G401 (cell line): ENCODE measurements around the gene PGS1. TPM values are rescaled to one million over a fixed set of nuclear protein-coding genes. Genes with fewer than 3 reads are reported as not detected.

Source experiments
- DNase-seq: peaks from one replicate; pipeline ENCODE4 v3.0.0-alpha.2; 2015; ENCODE audit warnings: low spot score
- in situ Hi-C: cut with HindIII; loops from 2 replicates; pipeline ENCODE4 v1.10.0; 2016; ENCODE audit warnings: low sequenced_read_pairs, mixed read lengths
- total RNA-seq: library from RNA; depleted of rRNA; stranded (reverse); fragments of >200 nt; shearing (Covaris generic); gene quantifications from 2 replicates; pipeline ENCODE4 v1.2.3, GENCODE V29; 2014

PGS1 gene
- total RNA-seq, 1 experiment from 2014 or later = 43.0 TPM

GRCh38 chr17:78399028-78399692 is 20.7 kb downstream of the PGS1 start:
- DNase-seq = no peak
- in situ Hi-C loops = no loop called here

- no peak for DNase-seq
- in situ Hi-C loops = no loop called here
Measured at GRCh38 chr17:78399693-78400144, 21.3 kb downstream of the PGS1 start.

DNA sequence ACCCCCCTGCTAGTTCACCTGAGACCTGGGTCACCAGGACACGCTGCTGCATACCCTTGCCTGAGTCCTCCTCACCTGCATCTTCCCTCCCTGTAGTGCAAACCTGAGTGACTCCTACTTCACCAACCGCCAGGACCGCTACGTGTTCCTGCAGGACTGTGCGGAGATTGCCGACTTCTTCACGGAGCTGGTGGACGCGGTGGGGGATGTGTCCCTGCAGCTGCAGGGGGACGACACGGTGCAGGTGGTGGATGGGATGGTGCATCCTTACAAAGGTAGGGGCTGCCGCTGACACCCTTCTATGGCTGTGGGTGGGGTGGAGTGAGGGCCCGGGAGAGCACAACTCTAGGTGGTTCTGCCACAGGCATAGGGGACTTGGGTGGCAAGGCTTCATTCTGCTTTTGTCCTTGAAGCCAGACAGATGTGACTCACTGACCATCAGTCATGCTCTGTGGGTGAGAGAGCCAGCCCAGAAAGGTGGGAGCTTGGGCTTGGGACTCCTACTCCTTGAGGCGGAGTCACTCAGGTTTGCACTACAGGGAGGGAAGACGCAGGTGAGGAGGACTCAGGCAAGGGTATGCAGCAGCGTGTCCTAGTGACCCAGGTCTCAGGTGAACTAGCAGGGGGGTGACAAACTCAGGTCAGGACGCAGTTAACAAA is 22.3 kb downstream of the PGS1 start:
- no peak for DNase-seq
- in situ Hi-C loops = no loop called here

DNA sequence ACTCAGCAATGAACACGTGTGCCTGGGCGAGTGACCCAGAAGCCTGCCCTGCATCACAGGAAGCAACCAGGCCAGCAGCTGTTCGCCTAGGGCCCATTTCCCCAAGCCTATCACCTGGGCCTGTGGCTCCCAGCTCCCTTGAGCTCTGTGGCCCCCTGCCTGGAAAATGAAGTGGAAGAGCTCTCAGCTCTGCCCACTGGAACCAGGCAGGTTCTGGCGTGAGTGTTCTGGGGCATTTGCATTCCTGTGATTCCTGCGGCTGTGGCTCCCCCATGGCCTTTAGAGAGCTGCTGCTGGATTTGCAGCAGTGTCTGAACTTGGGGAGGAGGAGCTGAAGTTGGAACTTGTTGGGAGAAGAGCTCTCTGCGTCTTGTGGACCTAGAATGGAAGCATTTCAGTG is 22.8 kb downstream of the PGS1 start:
- no peak for DNase-seq
- in situ Hi-C loops = no loop called here

DNA sequence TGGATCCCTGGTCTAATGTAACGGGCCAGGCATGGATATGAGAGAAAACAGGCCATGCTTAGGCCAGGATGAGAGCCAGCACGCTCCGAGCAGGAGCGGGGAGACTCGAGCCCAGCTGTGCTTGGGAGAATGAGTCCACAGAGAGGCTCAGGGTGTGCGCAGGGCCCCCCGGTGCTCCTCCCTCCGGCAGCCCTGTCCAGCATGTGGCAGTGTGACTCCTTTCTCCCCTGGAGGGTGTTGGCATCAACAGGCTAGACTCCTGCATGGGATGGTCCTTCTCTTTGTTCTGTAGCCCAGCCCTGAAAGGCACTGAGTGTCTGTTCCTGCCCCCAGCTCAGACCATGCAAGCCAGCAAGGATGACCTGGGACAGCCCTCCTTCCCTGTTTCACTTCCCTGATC is 23.4 kb downstream of the PGS1 start:
- in situ Hi-C loops = no loop called here
- no peak for DNase-seq

- DNase-seq = no peak
Measured at GRCh38 chr17:78403822-78404221, 25.4 kb downstream of the PGS1 start.

DNA sequence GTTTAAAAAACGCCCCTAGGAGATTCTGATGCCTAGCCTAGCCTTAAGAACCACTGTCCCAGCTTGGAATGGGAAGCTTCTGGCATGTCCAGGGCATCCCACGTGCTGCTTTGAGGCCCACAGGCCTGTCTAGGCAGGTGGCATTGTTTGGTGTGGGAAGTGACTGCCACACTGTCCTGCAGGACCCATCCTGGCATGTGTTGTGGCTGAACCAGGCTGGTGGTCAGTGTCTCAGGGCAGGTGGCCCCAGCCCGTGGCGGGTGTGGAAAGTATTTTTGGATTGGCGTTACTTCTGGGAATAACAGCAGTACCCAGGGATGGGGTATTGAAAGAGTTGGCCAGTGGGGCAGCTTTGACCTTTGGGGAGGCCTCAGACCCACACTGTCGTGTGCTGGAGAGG is 27.9 kb downstream of the PGS1 start:
- in situ Hi-C loops = no loop called here
- no peak for DNase-seq

More at GRCh38 chr17:78403822-78404221, 25.4 kb downstream of the PGS1 start:
- in situ Hi-C loops = no loop called here

- in situ Hi-C loops = no loop called here
Measured at GRCh38 chr17:78406920-78407319, 28.5 kb downstream of the PGS1 start.

DNA sequence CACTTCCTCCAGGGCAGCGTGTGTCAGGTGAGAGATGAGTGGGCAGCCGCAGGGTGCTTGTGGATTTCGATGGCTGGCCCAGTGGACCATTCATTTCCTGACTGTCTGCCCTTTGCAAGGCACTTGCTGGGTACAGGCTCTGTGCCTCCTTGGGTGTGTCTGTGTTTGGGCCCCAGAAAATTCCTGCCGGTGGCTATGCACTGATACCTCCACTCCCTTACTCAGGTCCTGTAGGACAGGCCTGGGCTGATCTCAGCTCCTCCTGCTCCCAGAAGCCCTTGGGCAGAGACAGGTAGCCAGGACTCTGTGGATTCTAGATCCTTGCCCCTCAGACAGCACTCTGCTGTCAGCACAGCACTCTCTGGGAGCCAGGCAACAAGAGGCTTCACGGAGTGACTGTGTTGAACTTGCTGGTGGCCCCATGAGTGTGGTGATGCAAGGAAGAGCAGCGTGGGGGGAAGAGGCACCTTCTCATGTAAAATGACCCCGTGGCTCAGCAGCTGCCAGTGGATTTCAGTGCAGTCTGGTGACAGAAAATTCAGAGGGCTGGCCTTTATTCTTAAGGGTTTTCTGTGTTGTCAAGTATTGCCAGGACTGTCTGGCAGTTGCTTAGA is 29.0 kb downstream of the PGS1 start:
- DNase-seq = no peak
- in situ Hi-C loops = no loop called here

More at GRCh38 chr17:78406920-78407319, 28.5 kb downstream of the PGS1 start:
- no peak for DNase-seq

DNA sequence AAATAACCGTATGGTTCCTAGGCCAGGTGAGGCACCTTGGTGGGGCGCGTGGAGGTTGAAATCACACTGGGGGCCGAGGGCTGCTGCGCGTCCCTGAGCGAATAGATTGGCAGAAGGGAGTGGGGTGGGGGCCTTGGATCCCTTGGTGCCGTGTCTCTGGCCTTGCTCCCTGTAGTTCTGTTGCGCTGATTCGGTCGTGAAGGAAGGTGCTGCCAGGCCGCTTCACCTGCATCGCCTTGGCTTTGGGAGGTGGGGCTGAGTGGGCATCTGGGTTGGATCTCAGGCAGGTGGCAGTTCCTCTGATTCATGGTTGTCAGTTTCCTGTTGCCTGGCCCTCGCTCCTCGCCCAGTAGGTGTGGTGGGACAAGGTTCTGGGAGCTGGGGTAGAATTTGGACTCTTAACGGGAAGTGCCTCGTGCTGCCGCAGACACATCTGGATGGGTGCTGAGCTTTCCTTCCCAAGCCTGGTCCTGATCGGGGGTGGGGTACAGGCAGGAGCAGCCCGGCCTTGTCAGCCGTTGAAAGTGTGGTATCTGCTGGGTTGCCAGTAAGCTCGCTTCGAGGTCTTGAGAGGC is 30.1 kb downstream of the PGS1 start:
- in situ Hi-C loops = no loop called here
- DNase-seq = no peak

DNA sequence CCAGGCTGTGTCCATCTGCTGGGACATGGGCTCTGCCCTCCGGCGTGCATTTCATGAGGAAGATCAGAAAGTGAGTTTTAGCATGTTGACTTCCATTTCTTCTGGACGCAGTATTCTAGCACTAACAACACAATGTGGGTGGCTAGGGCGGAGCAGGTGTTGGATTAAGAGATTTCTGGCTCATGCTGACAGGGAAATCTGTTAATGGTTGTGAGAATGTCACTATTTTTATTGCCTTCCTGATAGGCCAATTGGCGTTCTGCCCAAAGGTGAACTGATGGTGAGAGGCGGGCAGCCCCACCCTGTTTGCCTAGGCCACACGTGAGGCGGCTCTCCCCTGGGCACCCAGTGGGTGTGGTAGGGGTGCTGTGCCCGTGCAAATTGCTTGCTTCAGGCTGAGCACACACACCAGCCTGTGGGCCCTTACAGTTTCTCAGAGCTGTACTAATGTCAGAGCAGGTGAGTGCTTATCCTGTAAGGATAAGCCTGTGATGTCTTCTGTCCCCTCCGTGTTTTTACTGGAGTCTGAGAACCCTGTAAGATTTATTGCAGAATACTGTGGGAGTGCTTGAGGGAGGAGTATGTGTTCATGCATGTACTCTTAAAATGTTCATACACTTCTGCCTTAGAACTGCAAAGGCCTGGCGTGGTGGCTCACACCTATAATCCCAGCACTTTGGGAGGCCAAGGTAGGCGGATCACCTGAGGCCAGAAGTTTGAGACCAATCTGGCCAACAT is 30.9 kb downstream of the PGS1 start:
- in situ Hi-C loops = no loop called here
- DNase-seq = peak; percentile 62

DNA sequence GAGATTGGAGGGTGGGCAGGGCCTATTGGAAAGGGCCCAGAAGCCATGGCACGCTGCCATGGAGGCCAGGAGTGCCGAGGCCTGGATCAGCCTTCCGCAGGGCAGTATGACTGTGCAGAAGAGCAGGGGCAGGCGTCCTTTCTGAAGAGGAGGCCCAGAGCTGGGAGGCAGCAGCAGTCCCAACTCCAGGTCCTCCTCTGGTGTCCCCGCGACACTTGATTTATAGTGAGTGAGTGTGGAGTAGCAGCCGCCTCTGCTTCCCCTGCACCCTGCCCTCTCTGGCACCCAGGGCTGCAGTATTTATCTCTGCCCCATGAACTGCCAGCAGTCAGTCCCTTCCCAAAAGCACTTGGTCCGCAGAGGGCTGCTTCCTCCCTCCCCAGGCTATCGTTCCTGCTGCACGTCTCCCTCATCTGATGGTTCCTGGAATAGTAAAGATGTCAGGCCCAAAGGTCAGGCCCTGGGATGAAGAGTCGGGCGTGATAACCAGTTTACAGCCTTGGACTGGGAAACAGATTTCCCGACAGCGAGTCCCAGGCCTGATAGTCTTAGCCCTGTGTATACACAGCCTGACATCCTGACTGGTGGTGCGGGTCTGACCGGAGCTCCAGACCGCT is 32.9 kb downstream of the PGS1 start:
- in situ Hi-C loops = no loop called here

GRCh38 chr17:78412403-78412802 is 34.0 kb downstream of the PGS1 start:
- DNase-seq = peak; percentile 40
- in situ Hi-C loops = no loop called here

More for the DNA sequence above, 32.9 kb downstream of the PGS1 start:
- DNase-seq = no peak

- in situ Hi-C loops = no loop called here
- no peak for DNase-seq
Measured at GRCh38 chr17:78414178-78415162, 36.0 kb downstream of the PGS1 start.

- in situ Hi-C loops = no loop called here
- no peak for DNase-seq
Measured at GRCh38 chr17:78415821-78416711, 37.6 kb downstream of the PGS1 start.

- in situ Hi-C loops = no loop called here
- DNase-seq = no peak
Measured at GRCh38 chr17:78416791-78417530, 38.5 kb downstream of the PGS1 start.
